Stimulated activated CD4-positive, alpha-beta T cell treated with anti-CD3 and anti-CD28 coated beads, TNF-alpha, amount 100 ng/mL, for 1 hour (primary cell): Measurements from ENCODE around the gene MEOX1.

Experiments used
- DNase-seq, 3 donors: peaks; one replicate each; pipeline ENCODE4 v3.0.0-alpha.2; 2020; ENCODE audit warnings: low read depth in 3 of 3, low spot score in 1 of 3

Gene MEOX1

GRCh38 chr17:43595466-43595865 lies 66.3 kb downstream of the MEOX1 start:
- no peak for DNase-seq

- no peak for DNase-seq
These were observed 69.8 kb downstream of the MEOX1 start for GRCh38 chr17:43591779-43592562.

GRCh38 chr17:43591001-43591400 lies 70.7 kb downstream of the MEOX1 start:
- DNase-seq, result no peak
